HG02571 (cell line): ENCODE measurements around the gene LRP1.

Experiments used
- ATAC-seq: cut with Tn5 transposase; IDR thresholded peaks from one replicate; pipeline ENCODE4 v1.9.1; 2021; ENCODE audit warnings: mild to moderate bottlenecking, moderate library complexity; ENCODE audit not compliant: unreplicated experiment

The LRP1 gene

GRCh38 chr12:57233357-57234232 is 105.3 kb downstream of the LRP1 start:
- no peak for ATAC-seq

- no peak for ATAC-seq
Observed at GRCh38 chr12:57234233-57234570, 105.9 kb downstream of the LRP1 start.

- ATAC-seq = no peak
Observed at GRCh38 chr12:57234571-57235016, 106.3 kb downstream of the LRP1 start.

DNA sequence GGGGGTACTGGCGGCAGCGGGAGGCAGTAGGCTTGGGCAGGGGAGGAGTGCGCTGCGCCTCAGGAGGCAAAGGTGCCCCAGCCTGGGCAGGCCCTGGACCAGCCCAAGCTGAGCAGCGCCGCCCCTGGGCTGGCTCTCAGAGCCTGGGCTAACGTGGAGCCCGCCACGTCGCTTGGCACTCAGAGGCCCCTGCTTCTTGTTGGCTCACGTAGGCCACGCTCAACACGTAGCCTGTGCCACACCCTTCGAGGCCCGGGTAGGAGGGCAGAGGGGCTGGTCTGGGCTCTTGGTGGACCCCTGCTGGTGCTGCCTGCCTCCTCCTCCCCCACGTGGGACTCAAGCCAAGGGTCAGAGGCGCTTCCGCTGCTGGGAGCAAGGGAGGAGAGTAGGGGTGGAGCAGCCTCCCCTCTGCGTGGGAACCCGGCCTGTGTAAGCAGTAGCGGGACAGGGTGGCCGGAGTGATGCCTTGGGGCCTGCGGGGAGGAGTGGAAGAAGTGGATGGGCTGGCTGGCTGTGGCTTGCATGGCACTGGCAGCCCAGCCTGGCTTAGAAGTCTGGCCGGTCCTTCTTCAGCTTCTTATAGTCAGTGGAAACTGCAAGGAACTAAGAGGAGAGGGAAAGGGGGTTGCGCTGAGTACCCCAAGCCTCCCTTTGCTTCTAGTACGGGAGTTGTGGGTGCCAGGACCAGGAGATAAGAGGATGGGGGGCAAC is 106.9 kb downstream of the LRP1 start:
- ATAC-seq = no peak

- ATAC-seq = no peak
Observed at GRCh38 chr12:57235728-57236131, 107.4 kb downstream of the LRP1 start.

DNA sequence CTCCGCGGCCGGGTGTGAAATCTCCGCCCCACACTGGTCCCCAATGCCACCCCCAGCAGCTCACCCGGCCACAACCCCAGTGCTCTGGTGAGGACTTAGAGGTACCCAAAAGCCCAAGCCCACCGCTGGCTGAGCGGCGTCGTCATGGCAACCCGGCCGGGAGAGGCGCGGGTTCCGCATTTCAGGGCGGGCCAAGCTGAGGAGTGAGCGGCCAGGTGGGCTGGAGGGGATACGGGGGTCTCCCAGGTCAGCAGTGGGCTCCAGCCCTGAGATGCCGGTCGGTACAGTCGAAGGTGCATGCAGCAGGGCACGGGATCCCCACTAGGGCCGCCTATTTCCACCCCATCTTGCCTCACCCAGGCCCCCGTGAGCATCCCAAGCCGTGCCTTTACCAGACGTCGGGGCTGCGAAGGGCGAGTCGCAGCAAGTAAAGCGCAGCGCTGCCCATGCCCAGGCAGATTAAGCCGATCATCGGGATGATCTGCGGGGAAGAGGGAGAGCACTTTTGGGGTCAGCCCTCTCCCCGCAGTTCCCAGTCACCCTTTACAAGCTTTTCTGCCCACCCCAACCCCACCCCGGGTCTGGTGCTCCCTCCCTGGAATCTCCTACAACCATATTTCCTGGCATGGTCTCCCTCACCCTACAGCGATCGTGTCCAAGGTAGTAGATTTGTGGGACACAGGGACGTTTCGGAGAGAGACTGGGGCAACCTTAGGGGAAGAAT is 108.1 kb downstream of the LRP1 start:
- ATAC-seq = no peak

- no peak for ATAC-seq
Observed at GRCh38 chr12:57236925-57237595, 108.8 kb downstream of the LRP1 start.

GRCh38 chr12:57237596-57237931 is 109.3 kb downstream of the LRP1 start:
- ATAC-seq = no peak

DNA sequence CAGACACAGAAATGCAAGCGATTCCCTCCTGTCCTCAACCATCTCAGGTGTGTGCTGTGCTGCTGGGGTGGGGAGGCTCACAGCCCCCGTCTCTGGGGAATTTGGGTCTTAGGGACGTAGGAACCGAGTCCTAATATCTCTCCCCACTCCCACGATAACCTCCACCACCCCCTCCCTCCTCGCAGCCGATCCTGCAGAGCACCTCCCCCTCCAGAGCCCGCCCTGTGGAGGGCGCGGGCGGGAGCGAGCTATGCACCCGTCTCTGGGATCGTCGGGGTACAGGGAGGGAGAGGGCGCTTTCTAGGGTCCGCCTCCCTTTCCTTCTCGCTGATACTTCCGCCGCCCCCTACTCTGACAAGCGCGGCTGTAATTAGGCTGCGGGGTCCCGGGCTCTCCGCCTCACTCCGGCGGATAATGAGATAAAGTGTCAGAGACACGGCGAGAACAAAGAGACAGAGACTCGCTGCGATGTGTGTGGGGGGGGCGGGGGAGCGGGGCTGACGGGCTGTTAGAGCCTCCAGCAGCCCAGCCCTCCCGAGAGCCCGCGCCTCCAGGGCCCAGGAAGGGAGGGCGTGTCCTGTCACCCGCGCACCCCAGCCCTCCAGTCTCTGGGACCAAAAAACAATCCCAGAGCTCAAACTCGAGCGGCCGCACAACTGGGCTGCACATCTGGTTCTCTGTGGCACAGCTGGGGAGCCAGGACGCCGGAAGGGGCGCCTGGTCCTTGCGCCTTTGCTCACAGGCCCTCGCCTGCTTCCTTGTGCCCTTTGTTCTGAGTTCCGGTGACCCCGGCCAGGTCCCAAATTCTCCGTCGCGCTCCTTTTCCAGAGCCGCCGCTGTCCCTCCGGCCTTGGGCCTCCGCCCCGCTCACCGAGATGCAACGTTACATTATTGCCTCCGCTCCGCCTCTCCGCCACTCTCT is 109.9 kb downstream of the LRP1 start:
- ATAC-seq = no peak

DNA sequence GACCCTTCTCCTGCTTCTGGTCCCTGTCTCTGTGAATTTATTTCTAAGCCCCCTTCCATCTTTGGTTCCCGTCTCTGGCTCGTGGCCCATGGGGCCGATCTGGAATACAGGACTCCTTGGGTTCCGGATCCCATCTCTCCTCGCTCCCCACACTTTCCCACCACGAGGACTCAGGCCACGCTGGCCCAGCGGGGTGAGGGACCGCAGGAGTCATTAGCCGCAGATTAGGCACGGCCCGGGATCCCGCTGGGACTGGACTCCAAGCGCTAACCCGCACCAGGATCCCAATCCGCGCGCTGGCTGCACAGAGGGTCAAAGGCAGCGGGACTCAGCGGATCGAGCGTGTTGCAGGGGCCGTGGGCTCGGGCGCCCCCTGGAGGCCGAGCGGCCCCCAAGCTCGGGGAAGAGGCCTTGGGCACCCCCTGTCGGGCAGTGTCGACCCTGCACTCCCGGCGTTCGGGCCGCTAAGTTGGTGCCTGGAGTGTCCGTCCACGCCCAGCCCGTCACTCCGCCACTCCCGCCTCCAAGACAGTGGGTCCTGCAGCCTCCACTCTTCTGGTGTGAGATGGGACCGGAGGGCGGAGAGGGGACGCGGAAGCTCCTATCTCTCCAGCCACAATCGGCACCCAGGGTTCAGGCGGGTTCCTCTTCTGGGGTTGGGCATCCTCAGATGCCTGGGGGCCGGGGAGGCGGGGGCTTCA is 110.7 kb downstream of the LRP1 start:
- ATAC-seq = peak; percentile 45

DNA sequence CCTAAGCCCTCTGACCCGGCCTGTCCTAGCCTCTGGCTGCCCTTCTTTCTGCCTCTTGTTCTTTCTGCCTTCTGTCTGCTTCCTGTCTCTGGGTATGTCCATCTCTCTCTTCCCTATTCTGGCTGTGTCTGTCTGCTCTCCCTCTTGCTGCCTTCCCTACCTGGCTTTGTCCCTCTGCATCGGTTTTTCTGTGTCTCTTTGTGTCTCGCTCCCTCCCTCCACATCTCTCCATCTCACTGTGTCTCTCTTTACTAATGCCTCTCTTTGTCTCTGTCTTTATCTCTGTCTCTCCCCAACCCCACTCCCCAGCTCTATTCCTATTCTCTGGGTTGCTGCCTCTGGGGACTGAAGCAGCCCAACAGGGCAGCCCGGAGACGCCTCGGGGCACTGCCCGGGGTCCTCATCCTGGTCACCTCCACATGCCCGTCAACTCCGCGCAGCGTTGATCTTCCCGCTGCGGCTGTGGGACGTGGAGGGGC is 111.3 kb downstream of the LRP1 start:
- ATAC-seq = no peak

GRCh38 chr12:57240066-57240921 is 112.0 kb downstream of the LRP1 start:
- ATAC-seq = no peak

DNA sequence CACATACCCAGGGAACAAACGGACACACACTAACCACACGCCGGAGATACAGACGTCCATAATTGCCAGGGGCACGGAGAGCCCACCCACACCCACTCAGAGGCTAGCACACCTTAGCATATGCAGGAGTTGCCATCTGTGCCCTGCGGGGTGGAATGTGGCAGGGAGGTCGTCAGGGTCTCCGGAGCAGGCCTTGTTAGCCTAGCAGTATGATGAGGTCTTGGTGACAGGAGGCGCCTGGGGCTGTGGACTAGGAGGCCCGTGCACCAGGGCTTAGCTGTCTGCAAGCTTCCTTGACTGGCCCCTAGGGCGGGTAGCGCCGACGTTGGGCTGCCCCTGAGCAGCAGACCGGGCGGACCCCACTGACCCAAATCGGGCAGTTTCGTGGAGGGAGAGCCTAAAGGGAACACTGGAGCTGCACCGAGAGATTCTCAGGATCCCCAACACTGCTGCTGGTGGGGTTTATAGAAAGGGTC is 112.7 kb downstream of the LRP1 start:
- ATAC-seq = no peak

- no peak for ATAC-seq
Observed at GRCh38 chr12:57241402-57242310, 113.4 kb downstream of the LRP1 start.

GRCh38 chr12:57242329-57242690 is 114.0 kb downstream of the LRP1 start:
- no peak for ATAC-seq

DNA sequence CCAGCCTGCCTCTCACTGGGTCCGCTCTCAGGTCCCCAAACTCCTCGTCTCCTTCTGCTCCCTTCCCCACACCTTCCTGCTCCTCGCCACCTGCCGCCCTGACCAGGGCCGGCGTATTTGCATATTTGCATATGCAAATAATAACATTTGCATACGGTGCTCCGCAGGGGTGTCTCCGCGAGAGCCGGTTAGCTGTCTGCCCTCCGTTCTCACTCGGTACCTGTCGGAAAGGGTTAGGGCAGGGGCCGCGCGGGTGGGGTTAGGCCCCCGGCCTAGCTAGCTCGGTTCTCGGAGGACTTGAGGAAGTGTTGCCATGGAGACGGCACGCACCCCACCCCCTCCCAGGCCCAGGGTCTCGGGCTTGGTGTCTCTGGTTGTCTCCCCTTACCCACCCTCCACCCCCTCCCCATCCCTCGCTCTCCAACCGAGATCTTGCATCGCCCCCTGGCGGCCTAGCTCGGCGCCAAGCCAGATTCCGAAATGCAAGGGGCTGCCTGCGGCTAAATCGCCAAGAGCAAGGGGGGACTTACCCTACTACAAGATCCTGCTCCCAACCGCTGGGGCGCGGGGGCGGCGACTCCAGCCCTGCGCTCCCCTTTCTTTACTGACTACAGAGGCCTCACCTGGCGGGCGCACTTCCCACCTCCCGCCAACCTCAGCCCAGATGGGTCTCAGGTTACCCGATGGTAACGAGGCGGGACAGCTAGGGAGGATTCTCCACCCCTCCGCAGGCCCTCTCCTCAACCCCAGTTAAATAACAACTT is 114.6 kb downstream of the LRP1 start:
- peak; percentile 34 for ATAC-seq
